ENCODE measurements around the gene DLG5. TPM values are rescaled to one million over a fixed set of nuclear protein-coding genes. Genes with fewer than 3 reads are reported as not detected.

The DLG5 gene, protein sequence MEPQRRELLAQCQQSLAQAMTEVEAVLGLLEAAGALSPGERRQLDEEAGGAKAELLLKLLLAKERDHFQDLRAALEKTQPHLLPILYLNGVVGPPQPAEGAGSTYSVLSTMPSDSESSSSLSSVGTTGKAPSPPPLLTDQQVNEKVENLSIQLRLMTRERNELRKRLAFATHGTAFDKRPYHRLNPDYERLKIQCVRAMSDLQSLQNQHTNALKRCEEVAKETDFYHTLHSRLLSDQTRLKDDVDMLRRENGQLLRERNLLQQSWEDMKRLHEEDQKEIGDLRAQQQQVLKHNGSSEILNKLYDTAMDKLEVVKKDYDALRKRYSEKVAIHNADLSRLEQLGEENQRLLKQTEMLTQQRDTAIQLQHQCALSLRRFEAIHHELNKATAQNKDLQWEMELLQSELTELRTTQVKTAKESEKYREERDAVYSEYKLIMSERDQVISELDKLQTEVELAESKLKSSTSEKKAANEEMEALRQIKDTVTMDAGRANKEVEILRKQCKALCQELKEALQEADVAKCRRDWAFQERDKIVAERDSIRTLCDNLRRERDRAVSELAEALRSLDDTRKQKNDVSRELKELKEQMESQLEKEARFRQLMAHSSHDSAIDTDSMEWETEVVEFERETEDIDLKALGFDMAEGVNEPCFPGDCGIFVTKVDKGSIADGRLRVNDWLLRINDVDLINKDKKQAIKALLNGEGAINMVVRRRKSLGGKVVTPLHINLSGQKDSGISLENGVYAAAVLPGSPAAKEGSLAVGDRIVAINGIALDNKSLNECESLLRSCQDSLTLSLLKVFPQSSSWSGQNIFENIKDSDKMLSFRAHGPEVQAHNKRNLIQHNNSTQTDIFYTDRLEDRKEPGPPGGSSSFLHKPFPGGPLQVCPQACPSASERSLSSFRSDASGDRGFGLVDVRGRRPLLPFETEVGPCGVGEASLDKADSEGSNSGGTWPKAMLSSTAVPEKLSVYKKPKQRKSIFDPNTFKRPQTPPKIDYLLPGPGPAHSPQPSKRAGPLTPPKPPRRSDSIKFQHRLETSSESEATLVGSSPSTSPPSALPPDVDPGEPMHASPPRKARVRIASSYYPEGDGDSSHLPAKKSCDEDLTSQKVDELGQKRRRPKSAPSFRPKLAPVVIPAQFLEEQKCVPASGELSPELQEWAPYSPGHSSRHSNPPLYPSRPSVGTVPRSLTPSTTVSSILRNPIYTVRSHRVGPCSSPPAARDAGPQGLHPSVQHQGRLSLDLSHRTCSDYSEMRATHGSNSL (N-terminal part only)
- total RNA-seq (2022; extraction: Qiagen RNA extraction; ENCODE audit: low read depth) = 24.7 to 39.8 TPM (median 34.3 TPM) in 5 replicates

DNA sequence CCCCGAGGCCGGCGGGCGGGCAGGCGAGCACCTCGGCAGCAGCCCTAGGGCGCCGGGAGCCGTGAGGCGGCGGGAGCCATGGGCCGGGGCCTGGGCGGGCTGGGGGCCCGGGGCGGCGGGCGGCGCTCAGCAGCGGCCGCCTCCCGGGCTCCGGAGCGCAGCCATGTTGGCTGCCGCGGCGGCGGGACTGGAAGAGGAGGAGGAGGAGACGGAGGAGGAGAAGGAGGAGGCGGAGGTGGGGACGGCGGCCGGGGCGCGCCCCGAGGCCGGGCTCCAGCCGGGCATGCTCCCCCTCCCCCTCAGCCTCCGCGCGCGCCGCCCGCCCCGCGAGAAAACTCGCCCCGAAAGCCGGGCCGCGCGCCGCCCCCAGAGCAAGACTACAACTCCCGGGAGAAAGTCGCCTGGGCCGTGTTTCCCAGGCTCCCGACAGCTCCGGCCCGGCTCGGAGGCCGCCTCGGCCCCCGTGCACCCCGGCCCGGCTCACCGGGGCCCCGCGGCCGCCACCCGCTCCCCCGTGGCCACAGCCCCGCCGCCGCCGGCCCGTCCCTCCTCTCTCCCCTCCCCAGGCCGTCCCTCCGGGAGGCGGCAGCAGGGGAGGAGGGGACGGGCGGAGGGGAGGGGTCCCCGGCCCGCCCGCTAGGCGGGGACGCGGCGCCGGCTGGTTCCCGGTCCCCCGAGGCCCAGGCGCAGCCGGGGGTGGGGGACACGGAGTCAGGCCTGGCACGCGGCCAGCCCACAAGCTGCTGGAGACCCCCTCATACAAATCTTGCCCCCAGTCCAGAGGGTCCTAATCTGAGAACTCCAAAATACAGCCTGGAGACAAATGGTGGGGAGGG is at the start of gene DLG5:
DLG5 (minus strand) TSS at position 190 of the 836 bp plus-strand sequence. CDS start 235 bp downstream, outside the sequence.

Other genes with a start within 250 kb of the DLG5 start
- gene POLR3A, start 102.8 kb upstream of the DLG5 start, total RNA-seq (2022; extraction: Qiagen RNA extraction; ENCODE audit: low read depth) = 11.0 to 15.0 TPM (median 13.0 TPM) in 5 replicates
- gene RPS24, start 107.1 kb upstream of the DLG5 start, total RNA-seq (2022; extraction: Qiagen RNA extraction; ENCODE audit: low read depth) = 2,786 to 5,307 TPM (median 3,084 TPM) in 5 replicates

All from A549 treated with ZK216348 at 1 μM for 4 hours (cell line).